HEK293 (cell line): ENCODE data around the gene AQP6.

ENCODE experiments used
- CTCF ChIA-PET: fragments of 350-600 bp; formaldehyde crosslinking; extraction: SDS; loops from one replicate; lab custom pipeline; 2021; ENCODE audit warnings: antibody characterized with exemption; lab: Yijun Ruan, JAX
- POLR2A ChIA-PET: fragments of 300-600 bp; formaldehyde crosslinking; extraction: SDS; loops from one replicate; lab custom pipeline; 2020; ENCODE audit warnings: antibody characterized with exemption, inconsistent platforms; lab: Yijun Ruan, JAX
- H3K27ac ChIP-seq: fragments of 200-500 bp; sonication (Bioruptor generic); 2 replicates; pipeline ENCODE4 v1.5.1; 2014; ENCODE audit warnings: low read depth, low read length, control low read depth, inconsistent platforms; ENCODE audit errors: extremely low read depth
- H3K36me3 ChIP-seq, 2 experiments: fragments of 200-500 bp in 1 of 2; sonication (Bioruptor generic) in 1 of 2; 1 replicate in 1 of 2; 2 replicates in 1 of 2; pipeline ENCODE4 v1.5.1; 2014 to 2017; ENCODE audit warnings: inconsistent platforms in 2 of 2, low read length in 2 of 2; ENCODE audit not compliant: control insufficient read depth in 2 of 2, insufficient read depth in 1 of 2
- H3K4me1 ChIP-seq: fragments of 200-500 bp; sonication (Bioruptor generic); 2 replicates; pipeline ENCODE4 v1.5.1; 2014; ENCODE audit warnings: mild to moderate bottlenecking, low read length, inconsistent platforms; ENCODE audit not compliant: control insufficient read depth, insufficient read depth
- H3K4me3 ChIP-seq: 2 replicates; pipeline ENCODE4 v1.5.1; 2011; ENCODE audit warnings: low read depth, mild to moderate bottlenecking, control low read depth, low read length, moderate library complexity
- H3K9me3 ChIP-seq: fragments of 200-500 bp; sonication (Bioruptor generic); 2 replicates; pipeline ENCODE4 v1.5.1; 2014; ENCODE audit warnings: low read depth, low read length, inconsistent platforms; ENCODE audit not compliant: control insufficient read depth, insufficient read depth
- GFI1B ChIP-seq: fragments of 450-650 bp; formaldehyde crosslinking; IDR thresholded peaks from 2 replicates; pipeline ENCODE4 v1.5.1; 2016; ENCODE audit warnings: missing biosample characterization, missing genetic modification characterization
- GLIS2 ChIP-seq: fragments of 450-650 bp; formaldehyde crosslinking; IDR thresholded peaks from 2 replicates; pipeline ENCODE4 v1.5.1; 2016; ENCODE audit warnings: missing biosample characterization, missing genetic modification characterization
- KLF1 ChIP-seq: fragments of 450-650 bp; formaldehyde crosslinking; IDR thresholded peaks from 2 replicates; pipeline ENCODE4 v1.5.1; 2016; ENCODE audit warnings: missing biosample characterization, missing genetic modification characterization
- PATZ1 ChIP-seq: fragments of 450-650 bp; formaldehyde crosslinking; IDR thresholded peaks from 2 replicates; pipeline ENCODE4 v1.5.1; 2016; ENCODE audit warnings: missing biosample characterization, missing genetic modification characterization
- REPIN1 ChIP-seq: fragments of 450-650 bp; formaldehyde crosslinking; IDR thresholded peaks from 2 replicates; pipeline ENCODE4 v1.5.1; 2017; ENCODE audit warnings: missing biosample characterization, missing genetic modification characterization, low read depth
- SETDB1 ChIP-seq: IDR thresholded peaks from one replicate; pipeline ENCODE4 v1.6.1; 2017; ENCODE audit warnings: mild to moderate bottlenecking, low read length, moderate library complexity, mixed read lengths; ENCODE audit not compliant: insufficient read length
- ZBTB21 ChIP-seq: fragments of 450-650 bp; formaldehyde crosslinking; IDR thresholded peaks from 2 replicates; pipeline ENCODE4 v1.5.1; 2017; ENCODE audit warnings: missing biosample characterization, missing genetic modification characterization
- ZEB2 ChIP-seq: fragments of 450-650 bp; formaldehyde crosslinking; IDR thresholded peaks from 2 replicates; pipeline ENCODE4 v1.5.1; 2016; ENCODE audit warnings: missing biosample characterization, missing genetic modification characterization
- ZNF23 ChIP-seq: fragments of 450-650 bp; formaldehyde crosslinking; IDR thresholded peaks from 2 replicates; pipeline ENCODE4 v1.5.1; 2016; ENCODE audit warnings: missing biosample characterization, missing genetic modification characterization, borderline replicate concordance
- ZNF311 ChIP-seq: fragments of 450-650 bp; formaldehyde crosslinking; IDR thresholded peaks from 2 replicates; pipeline ENCODE4 v1.5.1; 2017; ENCODE audit warnings: missing biosample characterization, missing genetic modification characterization, borderline replicate concordance
- ZNF362 ChIP-seq: fragments of 450-650 bp; formaldehyde crosslinking; IDR thresholded peaks from 2 replicates; pipeline ENCODE4 v1.5.1; 2016; ENCODE audit warnings: missing biosample characterization, missing genetic modification characterization
- ZNF473 ChIP-seq: fragments of 450-650 bp; formaldehyde crosslinking; IDR thresholded peaks from 2 replicates; pipeline ENCODE4 v1.5.1; 2017; ENCODE audit warnings: missing biosample characterization, missing genetic modification characterization
- ZNF521 ChIP-seq: fragments of 450-650 bp; formaldehyde crosslinking; IDR thresholded peaks from 2 replicates; pipeline ENCODE4 v1.5.1; 2017; ENCODE audit warnings: missing biosample characterization, mild to moderate bottlenecking, missing genetic modification characterization
- ZNF544 ChIP-seq: fragments of 450-650 bp; formaldehyde crosslinking; IDR thresholded peaks from 2 replicates; pipeline ENCODE4 v1.5.0; 2017; ENCODE audit warnings: missing biosample characterization, missing genetic modification characterization
- ZNF561 ChIP-seq: fragments of 450-650 bp; IDR thresholded peaks from 2 replicates; pipeline ENCODE4 v1.5.1; 2018; ENCODE audit warnings: missing biosample characterization, missing genetic modification characterization, borderline replicate concordance
- ZNF610 ChIP-seq: fragments of 450-650 bp; formaldehyde crosslinking; IDR thresholded peaks from 2 replicates; pipeline ENCODE4 v1.5.1; 2016; ENCODE audit warnings: missing biosample characterization, missing genetic modification characterization, borderline replicate concordance
- ZNF626 ChIP-seq: fragments of 450-650 bp; sonication (Bioruptor Pico); formaldehyde crosslinking; IDR thresholded peaks from 2 replicates; pipeline ENCODE4 v1.5.1; 2018; ENCODE audit warnings: missing biosample characterization, missing genetic modification characterization, inconsistent platforms
- ZNF654 ChIP-seq: fragments of 450-650 bp; formaldehyde crosslinking; IDR thresholded peaks from 2 replicates; pipeline ENCODE4 v1.5.1; 2016; ENCODE audit warnings: low read depth, missing biosample characterization, missing genetic modification characterization
- ZNF692 ChIP-seq: fragments of 450-650 bp; formaldehyde crosslinking; IDR thresholded peaks from 2 replicates; pipeline ENCODE4 v1.5.1; 2016; ENCODE audit warnings: missing biosample characterization, missing genetic modification characterization
- ZNF704 ChIP-seq: fragments of 450-650 bp; formaldehyde crosslinking; IDR thresholded peaks from 2 replicates; pipeline ENCODE4 v1.5.1; 2016; ENCODE audit warnings: missing biosample characterization, missing genetic modification characterization
- ZNF792 ChIP-seq: fragments of 450-650 bp; formaldehyde crosslinking; IDR thresholded peaks from 2 replicates; pipeline ENCODE4 v1.5.1; 2016; ENCODE audit warnings: missing biosample characterization, missing genetic modification characterization
- ZSCAN4 ChIP-seq: fragments of 450-650 bp; formaldehyde crosslinking; IDR thresholded peaks from 2 replicates; pipeline ENCODE4 v1.5.1; 2017; ENCODE audit warnings: missing biosample characterization, missing genetic modification characterization

Gene AQP6

GRCh38 chr12:49925433-49926204, 47.1 kb upstream of the AQP6 start:
- Histone ChIP-seq H3K27ac (no peak overlapping the region), H3K4me1 (no peaks in the 10 kb centered on the region)
- TF ChIP-seq ZSCAN4 (tag by site-specific recombination), result peak; percentile 99
- TF ChIP-seq ZNF610 (tag by site-specific recombination), result no peak
- TF ChIP-seq ZNF311 (tag by site-specific recombination), result 0 out of 2 replicates have a peak, but pooled peaks have one; percentile 59
- no peak for TF ChIP-seq ZNF626 (tag by site-specific recombination)
- TF ChIP-seq, all 188 proteins: peak for 2
- Histone ChIP-seq H3K9me3 (no peaks in the 10 kb centered on the region), H3K4me3 (no peak overlapping the region), H3K36me3 (no peaks in the 10 kb centered on the region)
- POLR2A ChIA-PET, result interaction anchor here (0.6 kb wide), 1 partner anchor 80 kb away, joined by 3 read pairs; no protein-coding TSS in a partner anchor
- CTCF ChIA-PET, result interaction anchor here (0.5 to 1.6 kb wide), 5 partner anchors 41 to 368 kb away, joined by 3 to 6 read pairs (median 4); no protein-coding TSS in a partner anchor

- Histone ChIP-seq H3K27ac (no peak overlapping the region), H3K4me3 (no peak overlapping the region), H3K9me3 (no peaks in the 10 kb centered on the region), H3K4me1 (no peaks in the 10 kb centered on the region), H3K36me3 (no peaks in the 10 kb centered on the region)
- no peak for TF ChIP-seq ZNF521 (tag by site-specific recombination)
- no peak for TF ChIP-seq ZNF692 (tag by site-specific recombination)
- TF ChIP-seq KLF1 (tag by site-specific recombination), result peak; percentile 92
- no peak for TF ChIP-seq ZBTB21 (tag by site-specific recombination)
- ChIA-PET CTCF (interaction anchor here (0.6 to 4.8 kb wide), 5 partner anchors 18 to 565 kb away, joined by 3 to 29 read pairs (median 3); no protein-coding TSS in a partner anchor), POLR2A (no interaction called here)
These were observed 44.3 kb upstream of the AQP6 start for GRCh38 chr12:49928471-49928870.

GRCh38 chr12:49929581-49929980, 43.2 kb upstream of the AQP6 start:
- POLR2A ChIA-PET, result no interaction called here
- Histone ChIP-seq H3K27ac (no peak overlapping the region), H3K4me1 (no peaks in the 10 kb centered on the region)
- CTCF ChIA-PET, result interaction anchor here (1.2 to 4.8 kb wide), 4 partner anchors 14 to 62 kb away, joined by 3 to 29 read pairs (median 8); no protein-coding TSS in a partner anchor
- TF ChIP-seq ZNF561 (no peak), ZNF23 (no peak), ZNF654 (tag by site-specific recombination) (no peak), SETDB1 (no peak), GLIS2 (no peak), ZNF362 (no peak), ZNF792 (tag by site-specific recombination) (no peak), ZEB2 (tag by site-specific recombination) (no peak), ZNF473 (tag by site-specific recombination) (no peak), PATZ1 (no peak), ZSCAN4 (tag by site-specific recombination) (no peak), GFI1B (tag by site-specific recombination) (no peak), ZNF544 (no peak), ZNF704 (tag by site-specific recombination) (no peak), REPIN1 (tag by site-specific recombination) (no peak)
- TF ChIP-seq, all 188 proteins: peak for 0
- Histone ChIP-seq H3K9me3 (no peaks in the 10 kb centered on the region), H3K36me3 (no peaks in the 10 kb centered on the region), H3K4me3 (no peak overlapping the region)
